H54 (cell line): ENCODE measurements around the gene CSTF3.
"Not testable (repeated sequence)": the region's sequence is repeated elsewhere in the genome, so short reads cannot be mapped to it uniquely, and the experiment has no call there.

Source experiments
- DNase-seq: peaks from one replicate; pipeline ENCODE4 v3.0.0; 2011; ENCODE audit warnings: low spot score, mixed read lengths; ENCODE audit not compliant: insufficient read length
- FAIRE-seq: peaks from 3 replicates; lab custom pipeline; 2011; peaks lifted over from hg19 to GRCh38; lab: Jason Lieb, UNC
- POLR2A ChIP-seq: IDR thresholded peaks from 2 replicates; pipeline ENCODE4 v1.6.1; 2011; ENCODE audit warnings: low read depth, mild to moderate bottlenecking, low read length

CSTF3 gene

DNA sequence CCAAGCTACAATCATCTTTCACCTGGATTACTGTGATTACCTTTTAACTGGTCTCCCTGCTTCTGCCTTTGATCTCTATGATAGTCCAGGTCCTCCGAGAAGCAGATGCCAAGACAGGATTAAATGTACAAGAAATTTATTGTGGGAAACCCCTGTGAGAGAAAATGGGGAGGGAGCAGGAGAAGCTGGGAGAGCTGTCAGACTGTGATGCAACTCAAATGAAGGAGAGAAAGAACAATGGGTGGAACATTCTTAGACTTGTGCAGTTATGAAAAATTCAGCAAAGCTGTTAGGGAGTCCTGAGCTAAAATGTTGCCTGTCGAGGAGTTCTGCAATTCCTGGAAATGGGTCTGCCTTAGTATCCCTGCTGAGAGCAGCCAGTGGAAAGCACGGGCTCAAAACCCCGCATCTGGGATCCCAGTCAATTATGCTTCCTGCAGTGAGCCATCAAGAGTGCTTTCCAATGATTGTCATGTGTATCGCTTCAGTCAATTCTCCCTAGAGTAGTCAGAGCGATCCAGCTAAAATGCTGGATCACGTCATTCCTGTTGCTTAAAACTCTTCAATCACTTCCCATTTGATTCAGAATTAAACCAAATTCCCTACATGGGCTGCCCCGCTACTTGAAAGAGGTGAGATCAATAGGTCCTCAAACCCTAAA lies 16.5 kb upstream of the CSTF3 start:
- no peak for TF ChIP-seq POLR2A
- no peak for FAIRE-seq
- no peak for DNase-seq

DNA sequence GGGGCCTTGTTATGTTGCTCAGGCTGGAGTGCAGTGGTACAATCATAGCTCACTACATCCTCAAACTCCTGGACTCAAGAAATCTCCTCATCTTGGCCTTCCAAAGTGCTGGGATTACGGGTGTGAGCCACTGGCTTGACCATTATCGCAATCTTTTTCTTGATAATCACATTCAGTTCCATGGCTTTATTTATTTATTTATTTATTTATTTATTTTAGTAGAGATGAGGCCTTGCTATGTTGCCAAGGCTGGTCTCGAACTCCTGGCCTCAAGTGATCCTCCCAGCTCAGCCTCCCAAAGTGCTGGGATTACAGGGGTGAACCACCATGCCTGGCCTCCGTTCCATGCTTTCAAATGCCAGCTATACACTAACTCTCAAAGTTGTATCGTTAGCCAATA lies 15.5 kb upstream of the CSTF3 start:
- FAIRE-seq, DNase-seq: not testable (repeated sequence)

DNA sequence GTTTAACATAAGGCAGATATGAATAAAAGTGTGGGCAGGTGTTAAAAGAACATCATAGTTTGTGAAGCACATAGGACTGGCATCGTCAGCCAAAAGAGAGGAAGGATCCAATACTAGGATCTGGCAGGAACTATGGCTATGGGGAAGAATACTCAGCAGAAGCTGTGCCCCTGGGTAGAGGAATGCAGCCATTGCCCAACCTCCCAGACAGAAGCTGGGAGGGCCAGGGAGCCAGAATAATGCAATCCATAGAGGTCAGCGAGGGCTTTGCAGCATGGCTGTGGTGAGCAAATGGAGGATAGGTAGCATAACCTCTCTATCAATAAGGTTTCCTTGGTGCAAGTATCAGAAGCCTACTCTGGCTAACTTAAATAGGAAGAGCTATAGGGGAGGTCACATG lies 11.7 kb upstream of the CSTF3 start:
- no peak for TF ChIP-seq POLR2A
- DNase-seq (no peak), FAIRE-seq (no peak)

DNA sequence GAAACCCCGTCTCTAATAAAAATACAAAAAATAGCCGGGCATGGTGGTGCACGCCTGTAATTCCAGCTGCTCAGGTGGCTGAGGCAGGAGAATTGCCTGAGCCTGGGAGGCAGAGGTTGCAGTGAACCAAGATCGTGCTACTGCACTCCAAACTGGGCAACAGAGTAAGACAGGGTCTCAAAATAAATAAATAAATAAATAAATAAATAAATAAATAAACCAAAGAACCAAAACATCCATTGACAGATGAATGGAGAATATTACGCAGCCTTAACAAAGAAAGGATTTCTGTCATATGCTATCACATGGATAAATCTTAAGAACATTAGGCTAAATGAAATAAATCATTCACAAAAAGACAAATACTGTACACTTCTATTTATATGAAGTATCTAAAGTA lies 11.1 kb upstream of the CSTF3 start:
- no peak for FAIRE-seq
- DNase-seq: no peak
- TF ChIP-seq POLR2A: no peak

DNA sequence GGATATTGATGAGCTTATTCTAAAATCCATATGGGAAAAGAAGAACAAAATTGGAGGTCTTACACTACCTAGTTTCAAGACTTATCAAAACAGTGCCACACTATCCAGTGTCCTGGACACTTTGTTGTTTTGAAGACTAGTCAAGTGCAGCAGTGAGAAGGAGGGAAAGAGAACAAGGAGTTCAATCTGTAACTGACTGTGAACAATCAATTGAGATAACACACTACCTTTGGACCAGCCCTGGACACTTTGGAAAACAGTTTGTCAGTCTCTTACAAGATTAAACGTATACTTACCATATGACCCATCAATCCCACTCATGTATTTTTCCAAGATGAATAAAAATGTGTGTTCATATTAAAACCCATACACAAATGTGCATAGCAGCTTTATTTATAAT lies 10.0 kb upstream of the CSTF3 start:
- TF ChIP-seq POLR2A: no peak
- FAIRE-seq: peak; percentile 20
- DNase-seq: no peak

DNA sequence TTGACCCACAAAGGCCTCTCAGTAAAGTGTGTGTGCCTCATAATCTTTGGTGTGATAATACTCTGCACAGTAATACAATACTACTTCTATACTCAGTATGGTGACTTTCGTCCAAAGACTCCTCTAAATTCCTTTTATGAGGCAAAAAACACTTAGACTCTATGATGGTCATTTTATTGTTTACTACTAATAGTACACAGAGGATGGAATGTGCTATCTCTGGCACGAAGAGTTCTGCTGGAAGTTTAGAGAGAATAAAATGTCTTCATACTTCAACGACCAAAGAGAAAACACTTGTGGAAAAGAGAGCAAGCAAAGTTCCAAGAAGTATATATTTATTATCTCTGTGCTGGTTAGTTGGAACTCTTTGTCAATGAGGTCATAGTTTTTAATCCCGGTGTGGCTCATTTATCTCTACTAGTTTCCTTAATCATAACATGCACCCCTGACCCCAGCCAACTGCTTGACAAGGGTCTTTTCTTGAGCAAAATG lies 7.5 kb upstream of the CSTF3 start:
- no peak for FAIRE-seq
- DNase-seq: no peak
- TF ChIP-seq POLR2A: no peak

DNA sequence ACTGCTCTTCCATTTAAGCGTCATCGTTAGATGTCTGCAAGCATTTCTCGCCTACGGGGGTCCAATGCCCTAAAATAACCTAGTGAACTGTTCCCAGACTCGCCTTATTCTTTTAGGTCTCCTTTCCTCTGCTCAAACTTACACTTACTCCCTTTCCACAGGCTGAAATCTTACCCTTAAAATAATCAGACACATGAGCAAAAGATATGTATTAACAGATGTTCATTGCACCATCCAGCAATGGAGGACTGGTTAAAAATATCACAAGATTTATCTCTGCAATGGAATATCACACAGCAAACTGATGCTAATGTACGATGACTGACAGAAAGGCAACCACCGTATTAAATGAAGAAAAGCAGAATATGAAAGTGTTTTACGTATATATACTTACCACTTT lies 1.6 kb upstream of the CSTF3 start:
- no peak for FAIRE-seq
- TF ChIP-seq POLR2A: no peak
- no peak for DNase-seq

DNA sequence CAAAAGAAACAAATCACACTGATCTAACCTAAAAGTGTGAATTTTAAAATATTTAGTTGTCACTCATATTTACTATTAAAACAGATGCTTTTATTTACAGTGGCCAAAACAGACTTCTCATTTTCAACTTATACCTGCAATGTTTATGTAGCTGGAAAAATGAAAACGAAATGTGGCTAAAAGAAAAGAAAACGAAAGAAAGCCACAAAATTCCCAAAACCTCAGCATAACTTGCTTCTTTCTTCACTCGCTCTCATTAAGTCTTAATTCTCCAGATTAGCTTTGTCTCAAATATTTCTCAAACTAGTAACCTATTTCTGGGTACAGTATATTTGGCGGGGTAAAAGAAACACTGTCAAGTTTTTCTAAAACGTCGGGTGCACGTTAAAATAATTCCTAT lies 693 bp downstream of the CSTF3 start:
- FAIRE-seq (no peak), DNase-seq (no peak)
- no peak for TF ChIP-seq POLR2A

DNA sequence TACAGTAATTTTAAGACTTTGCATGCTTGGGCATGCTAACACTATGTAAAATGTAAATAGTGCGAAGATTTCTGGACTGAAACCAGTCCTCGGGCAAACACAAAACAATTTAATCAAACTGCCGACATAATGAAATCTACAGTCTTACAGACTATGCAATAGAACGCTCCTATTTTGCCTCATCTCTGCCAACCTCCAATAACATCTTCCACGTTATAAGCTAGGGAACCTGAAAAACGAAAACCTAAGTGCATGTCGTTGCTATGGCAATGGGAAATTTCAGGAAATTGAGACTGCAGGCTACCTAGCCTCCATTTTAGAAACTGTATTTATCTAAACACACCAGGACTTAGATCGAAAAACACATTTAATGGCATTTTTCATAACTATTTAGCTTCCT lies 1.1 kb downstream of the CSTF3 start:
- DNase-seq (no peak), FAIRE-seq (no peak)
- TF ChIP-seq POLR2A: no peak

DNA sequence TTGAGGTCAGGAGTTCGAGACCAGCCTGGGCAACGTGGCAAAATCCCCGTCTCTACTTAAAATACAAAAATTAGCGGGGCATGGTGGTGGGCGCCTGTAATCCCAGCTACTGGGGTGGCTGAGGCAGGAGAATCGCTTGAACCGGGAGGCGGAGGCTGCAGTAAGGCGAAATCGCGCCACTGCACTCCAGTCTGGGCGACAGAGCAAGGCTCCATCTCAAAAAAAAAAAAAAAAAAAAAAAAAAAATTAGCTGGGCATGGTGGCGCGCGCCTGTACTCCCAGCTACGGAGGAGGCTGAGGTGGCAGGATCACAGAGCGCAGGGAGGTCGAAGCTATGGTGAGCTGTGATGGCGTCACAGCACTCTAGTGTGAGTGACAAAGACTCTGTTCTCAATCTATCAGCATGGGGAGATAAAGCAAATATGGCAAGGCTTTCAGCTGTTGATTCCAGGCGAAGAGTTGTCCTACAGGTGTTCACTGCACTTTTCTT lies 1.9 kb downstream of the CSTF3 start:
- not testable (repeated sequence) for DNase-seq, FAIRE-seq

DNA sequence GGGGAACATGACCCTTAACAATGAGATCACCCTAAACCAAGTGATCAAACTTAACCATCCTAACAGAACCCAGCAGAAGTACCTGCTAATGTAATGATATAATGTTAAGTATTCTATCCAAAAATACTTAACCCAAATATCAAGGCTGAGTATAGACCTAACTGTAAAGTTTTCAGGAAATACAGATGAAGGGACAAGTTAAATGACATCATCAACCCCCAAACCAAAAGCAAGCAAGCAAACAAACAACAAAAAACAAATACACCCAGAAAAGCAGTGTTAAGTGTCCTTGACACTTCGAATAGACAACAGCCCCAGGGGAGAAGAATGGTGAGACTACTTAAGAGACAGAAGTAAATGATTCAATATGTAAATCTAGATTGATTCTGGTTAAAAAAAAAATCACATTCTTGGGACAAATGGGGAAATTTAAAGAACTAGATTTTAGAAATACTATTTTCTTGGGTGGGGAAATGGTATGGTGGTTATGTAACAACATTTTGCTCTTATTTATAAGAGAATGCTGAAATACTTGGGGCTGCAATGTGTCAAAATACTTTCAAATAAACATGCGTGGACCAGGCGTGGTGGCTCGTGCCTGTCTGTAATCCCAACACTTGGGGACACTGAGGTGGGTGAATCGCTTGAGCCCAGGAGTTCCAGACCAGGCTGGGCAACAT lies 2.5 kb downstream of the CSTF3 start:
- FAIRE-seq: no peak

DNA sequence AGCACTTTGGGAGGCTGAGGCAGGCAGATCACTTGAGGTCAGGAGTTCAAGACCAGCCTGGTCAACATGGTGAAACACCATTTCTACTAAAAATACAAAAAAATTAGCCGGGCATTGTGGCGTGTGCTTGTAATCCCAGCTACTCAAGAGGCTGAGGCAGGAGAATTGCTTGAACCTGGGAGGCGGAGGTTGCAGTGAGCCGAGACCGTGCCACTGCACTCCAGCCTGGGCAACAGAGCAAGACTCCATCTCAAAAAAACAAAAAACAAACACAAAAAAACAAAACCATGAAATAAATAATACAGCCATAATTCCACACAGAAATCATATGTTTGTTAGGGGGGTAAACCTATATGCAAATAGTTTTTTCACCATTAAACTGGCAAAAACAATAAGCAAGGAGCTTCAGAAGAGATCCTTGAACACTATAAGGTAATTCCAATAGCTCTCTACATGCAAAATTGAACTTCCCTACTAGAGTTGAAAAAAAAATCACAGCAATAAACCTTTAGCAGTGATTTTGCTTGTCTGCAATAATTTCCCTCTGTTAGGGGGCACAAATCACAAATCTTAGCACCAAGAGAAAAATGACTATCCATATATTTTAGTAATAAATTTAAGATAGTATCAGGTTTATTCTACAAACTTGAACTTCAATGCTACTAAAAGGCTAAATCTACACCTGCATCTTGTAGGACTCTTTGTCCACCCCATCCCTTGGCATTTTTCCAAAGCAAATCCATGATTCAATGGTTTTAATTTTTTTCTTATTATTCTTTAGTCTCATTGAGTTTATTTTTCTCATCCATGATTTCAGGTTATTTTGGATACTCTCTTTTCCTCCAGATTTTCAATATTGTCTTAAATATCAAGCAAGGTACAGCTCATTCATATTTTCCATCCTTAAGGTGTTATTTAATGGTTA lies 3.9 kb downstream of the CSTF3 start:
- no peak for TF ChIP-seq POLR2A
- no peak for DNase-seq
- no peak for FAIRE-seq

More for the DNA sequence above, 2.5 kb downstream of the CSTF3 start:
- no peak for DNase-seq
- TF ChIP-seq POLR2A: no peak

DNA sequence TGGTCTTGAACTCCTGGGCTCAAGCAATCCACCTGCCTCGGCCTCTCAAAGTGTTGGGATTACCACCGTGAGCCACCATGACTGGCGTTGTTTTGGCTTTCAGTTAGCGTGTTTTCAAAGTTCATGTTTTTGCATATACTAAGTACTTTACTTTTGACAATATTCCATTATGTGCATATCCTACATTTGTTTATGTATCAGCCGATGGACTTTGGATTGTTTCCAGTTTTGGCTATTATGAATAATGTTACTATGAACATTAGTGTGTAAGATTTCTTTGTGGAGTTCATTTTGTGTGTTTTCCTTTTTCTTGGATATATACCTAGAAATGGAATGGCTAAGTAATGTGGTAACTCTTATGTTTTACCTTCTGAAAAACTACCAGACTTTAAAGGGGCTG lies 9.9 kb downstream of the CSTF3 start:
- no peak for DNase-seq
- no peak for FAIRE-seq
- no peak for TF ChIP-seq POLR2A

DNA sequence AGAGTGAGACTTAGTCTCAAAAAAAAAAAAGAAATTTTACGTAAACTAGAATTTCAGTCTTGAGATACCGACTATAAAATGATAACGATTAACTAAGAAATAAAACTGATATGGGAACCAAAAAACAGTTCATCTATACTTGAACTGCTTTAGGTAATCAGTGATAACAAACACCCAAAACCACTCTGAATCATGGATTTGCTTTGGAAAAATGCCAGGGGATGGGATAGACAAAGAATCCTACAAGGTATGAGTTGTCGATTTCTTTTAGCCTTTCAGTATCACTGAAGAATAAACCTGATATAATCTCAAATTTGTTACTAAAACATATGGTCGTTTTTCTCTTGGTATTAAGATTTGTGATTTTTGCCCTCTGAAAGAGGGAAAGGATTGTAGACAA lies 13.7 kb downstream of the CSTF3 start:
- TF ChIP-seq POLR2A: no peak
- FAIRE-seq (no peak), DNase-seq (no peak)
